Suprapubic skin (tissue), 4 donors: Measurements from ENCODE around the gene CD44.

ENCODE experiments used
- EP300 ChIP-seq: sonication (generic); formaldehyde crosslinking; IDR thresholded peaks from one replicate; pipeline ENCODE4 v1.6.1; 2017; ENCODE audit warnings: antibody characterized with exemption
- POLR2A ChIP-seq, 2 donors: fragments of 450-650 bp; IDR thresholded peaks; one replicate each; pipeline ENCODE4 v1.6.1; 2017; ENCODE audit warnings: antibody characterized with exemption in 2 of 2, mild to moderate bottlenecking in 2 of 2, moderate library complexity in 2 of 2
- POLR2AphosphoS5 ChIP-seq, 3 donors: sonication (generic); formaldehyde crosslinking; IDR thresholded peaks; one replicate each; pipeline ENCODE4 v1.6.1; 2017; ENCODE audit warnings: antibody characterized with exemption in 3 of 3
- TF ChIP-seq, protein P1 (sequence below), 2 donors: fragments of 200-600 bp in 1 of 2; fragments of 450-650 bp in 1 of 2; sonication (generic) in 1 of 2; IDR thresholded peaks; one replicate each; pipeline ENCODE4 v1.5.1; 2016 to 2019; ENCODE audit warnings: antibody characterized with exemption in 2 of 2, mild to moderate bottlenecking in 1 of 2, moderate library complexity in 1 of 2

DNA sequence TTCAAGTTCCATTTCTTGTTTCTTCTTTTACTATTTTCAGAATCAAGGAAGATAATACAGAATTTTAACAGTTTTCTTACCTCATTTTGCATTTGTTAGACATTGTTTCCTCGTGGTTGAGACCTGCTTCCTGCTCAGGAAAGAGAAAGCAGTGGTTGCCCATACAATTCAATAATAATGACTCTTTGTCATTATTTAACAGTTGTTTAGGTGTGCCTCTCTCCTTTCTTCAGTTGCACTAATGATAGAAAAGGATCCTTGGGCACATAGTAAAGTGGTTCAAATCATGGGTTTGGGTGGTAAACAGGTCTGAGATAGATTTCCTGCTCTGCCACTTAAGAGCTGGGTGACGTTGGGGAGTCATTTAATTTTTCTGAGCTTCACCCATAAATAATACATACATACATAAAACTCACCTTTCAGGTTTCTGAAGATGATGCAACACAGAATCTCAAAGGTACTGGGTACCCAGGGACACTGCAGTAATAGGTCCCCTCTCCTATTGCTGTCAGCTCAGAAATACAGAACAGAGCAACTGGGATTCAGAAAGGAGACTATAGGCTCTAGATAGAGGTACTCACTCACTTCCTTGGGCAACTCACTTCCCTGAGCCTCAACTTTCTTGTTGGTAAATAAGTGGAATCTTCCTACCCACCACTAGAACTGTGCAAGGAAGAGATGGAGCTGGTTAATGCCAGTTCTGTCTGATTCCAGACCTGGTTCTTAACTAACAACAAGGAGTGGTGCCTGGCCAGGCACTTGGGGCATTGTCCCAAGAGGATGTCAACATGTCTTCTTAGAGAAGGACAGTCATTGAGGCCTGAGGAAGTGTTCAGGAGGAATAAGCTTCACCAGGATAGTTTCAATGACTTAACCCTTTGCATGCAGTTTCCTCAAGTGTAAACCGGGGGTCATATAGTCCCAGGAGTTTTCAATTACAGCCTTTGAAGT is 34.9 kb downstream of the CD44 start:
- TF ChIP-seq, protein P1, sequence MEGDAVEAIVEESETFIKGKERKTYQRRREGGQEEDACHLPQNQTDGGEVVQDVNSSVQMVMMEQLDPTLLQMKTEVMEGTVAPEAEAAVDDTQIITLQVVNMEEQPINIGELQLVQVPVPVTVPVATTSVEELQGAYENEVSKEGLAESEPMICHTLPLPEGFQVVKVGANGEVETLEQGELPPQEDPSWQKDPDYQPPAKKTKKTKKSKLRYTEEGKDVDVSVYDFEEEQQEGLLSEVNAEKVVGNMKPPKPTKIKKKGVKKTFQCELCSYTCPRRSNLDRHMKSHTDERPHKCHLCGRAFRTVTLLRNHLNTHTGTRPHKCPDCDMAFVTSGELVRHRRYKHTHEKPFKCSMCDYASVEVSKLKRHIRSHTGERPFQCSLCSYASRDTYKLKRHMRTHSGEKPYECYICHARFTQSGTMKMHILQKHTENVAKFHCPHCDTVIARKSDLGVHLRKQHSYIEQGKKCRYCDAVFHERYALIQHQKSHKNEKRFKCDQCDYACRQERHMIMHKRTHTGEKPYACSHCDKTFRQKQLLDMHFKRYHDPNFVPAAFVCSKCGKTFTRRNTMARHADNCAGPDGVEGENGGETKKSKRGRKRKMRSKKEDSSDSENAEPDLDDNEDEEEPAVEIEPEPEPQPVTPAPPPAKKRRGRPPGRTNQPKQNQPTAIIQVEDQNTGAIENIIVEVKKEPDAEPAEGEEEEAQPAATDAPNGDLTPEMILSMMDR (IDR thresholded peaks at IDR 0.05): no peak
- TF ChIP-seq POLR2A (IDR thresholded peaks at IDR 0.05) (no peak), EP300 (no peak), POLR2AphosphoS5 (IDR thresholded peaks at IDR 0.05) (no peak)
